Smooth muscle cell (in vitro differentiated cells): ENCODE data around the gene ACAT2. TPM values are rescaled to one million over a fixed set of nuclear protein-coding genes. Genes with fewer than 3 reads are reported as not detected.
A peak's percentile ranks its signal among the peaks of the same experiment; 100 is the strongest.

Source experiments
- DNase-seq: peaks from one replicate; lab custom pipeline; 2025; ENCODE audit not compliant: unreplicated experiment; lab: John Stamatoyannopoulos, UW
- H2AFZ ChIP-seq: fragments of 200-600 bp; sonication (generic); 2 replicates; pipeline ENCODE4 v1.6.0; 2016; ENCODE audit warnings: antibody characterized with exemption, low read depth, mild to moderate bottlenecking
- H3F3A ChIP-seq: fragments of 200-600 bp; sonication (generic); 2 replicates; pipeline ENCODE4 v1.6.0; 2017; ENCODE audit warnings: antibody characterized with exemption, low read depth
- H3K27ac ChIP-seq: fragments of 200-600 bp; sonication (generic); 2 replicates; pipeline ENCODE4 v1.5.1; 2016; ENCODE audit warnings: low read depth, mild to moderate bottlenecking
- H3K27me3 ChIP-seq: fragments of 200-600 bp; sonication (generic); 2 replicates; pipeline ENCODE4 v1.6.1; 2016; ENCODE audit warnings: low read depth, mild to moderate bottlenecking
- H3K36me3 ChIP-seq: fragments of 200-600 bp; sonication (generic); 2 replicates; pipeline ENCODE4 v1.5.1; 2016; ENCODE audit warnings: low read depth
- H3K4me1 ChIP-seq: fragments of 200-600 bp; sonication (generic); 2 replicates; pipeline ENCODE4 v1.5.1; 2016; ENCODE audit warnings: low read depth
- H3K4me2 ChIP-seq: fragments of 200-600 bp; sonication (generic); 2 replicates; pipeline ENCODE4 v1.6.0; 2016; ENCODE audit warnings: mild to moderate bottlenecking
- H3K4me3 ChIP-seq: fragments of 200-600 bp; sonication (generic); 2 replicates; pipeline ENCODE4 v1.5.1; 2016; ENCODE audit warnings: mild to moderate bottlenecking
- H3K79me2 ChIP-seq: fragments of 200-600 bp; sonication (generic); 2 replicates; pipeline ENCODE4 v1.6.0; 2016; ENCODE audit warnings: low read depth, mild to moderate bottlenecking
- H3K9ac ChIP-seq: fragments of 200-600 bp; sonication (generic); 2 replicates; pipeline ENCODE4 v1.6.0; 2016; ENCODE audit warnings: low read depth
- H3K9me3 ChIP-seq: fragments of 200-600 bp; sonication (generic); replicated peaks from 2 replicates; pipeline ENCODE4 v1.5.1; 2016; ENCODE audit warnings: low read depth
- H4K20me1 ChIP-seq: fragments of 200-600 bp; sonication (generic); 2 replicates; pipeline ENCODE4 v1.6.0; 2016; ENCODE audit warnings: low read depth
- CTCF ChIP-seq: fragments of 200-600 bp; sonication (generic); IDR thresholded peaks from 2 replicates; pipeline ENCODE4 v1.5.1; 2017; ENCODE audit warnings: borderline replicate concordance, mild to moderate bottlenecking, antibody characterized with exemption; ENCODE audit not compliant: insufficient read depth, poor library complexity, severe bottlenecking
- WGBS: methylation state at CpG from one replicate; pipeline ENCODE4 v1.1.7; 2016; ENCODE audit warnings: low lambda C conversion rate; 5-methylcytosine and 5-hydroxymethylcytosine counted together
- polyA plus RNA-seq: library from polyadenylated mRNA; unstranded; fragments of >200 nt; fragmentation: Nextera tagmentation; extraction: Ambion mirVana; gene quantifications from 2 replicates; pipeline ENCODE4 v1.2.1, GENCODE V29; 2016
- total RNA-seq: library from RNA; depleted of rRNA; stranded (reverse); fragments of >200 nt; gene quantifications from 2 replicates; pipeline ENCODE4 v1.2.3, GENCODE V29; 2014

ACAT2 gene
- total and polyA plus RNA-seq, 2 experiments from 2014 or later = 21.5 to 82.5 TPM

DNA sequence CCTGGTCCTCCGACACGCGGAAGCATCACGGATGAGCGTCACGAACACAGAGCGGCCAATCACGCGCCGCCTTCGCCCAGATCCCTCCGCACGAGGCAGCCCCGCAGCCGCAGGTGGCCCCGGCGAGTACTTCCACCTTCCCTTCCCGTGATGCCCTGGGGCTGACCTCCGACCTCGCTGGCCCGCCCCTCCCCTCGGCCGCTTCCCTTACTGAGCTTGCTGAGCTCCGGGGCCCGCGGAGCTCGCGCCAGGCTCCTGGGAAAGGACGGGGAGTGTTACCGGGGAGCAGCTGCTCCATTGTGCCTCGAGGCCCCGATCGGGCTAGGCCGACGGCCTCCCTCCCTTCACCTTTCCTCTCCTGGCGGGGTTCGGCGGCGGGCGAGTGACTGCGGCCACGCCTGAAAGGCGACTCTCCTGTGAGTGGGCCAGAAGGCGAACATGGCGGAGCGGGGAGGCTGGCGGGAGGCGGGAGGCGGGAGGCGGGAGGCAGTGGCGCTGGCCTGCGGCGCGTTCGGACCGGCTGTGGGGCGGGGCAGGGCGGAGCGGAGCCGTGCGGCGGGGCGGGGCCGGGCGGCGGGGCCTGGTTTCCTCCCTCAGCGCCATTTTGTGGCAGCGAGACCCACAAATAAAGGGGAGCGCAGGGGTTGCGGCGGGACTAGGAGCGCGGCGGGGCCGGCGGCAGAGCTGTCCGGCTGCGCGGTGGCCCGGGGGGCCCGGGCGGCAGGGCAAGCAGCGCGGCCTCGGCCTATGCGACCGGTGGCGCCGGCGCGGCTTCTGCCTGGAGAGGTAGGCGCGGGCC is 34.7 kb upstream of the ACAT2 start, which contains the start of gene WTAP:
WTAP (plus strand) TSS at position 589 of the 799 bp plus-strand sequence. CDS start 8,760 bp downstream, outside the sequence.
- TF ChIP-seq CTCF = no peak
- peak; percentile 89 for DNase-seq
- Histone ChIP-seq H3K4me3 (peak within 1 kb of the TSS; percentile 77), H3K79me2 (peaks cover 88% of the 10 kb centered on the region), H3K27me3 (no peaks in the 10 kb centered on the region), H3K9me3 (no peaks in the 10 kb centered on the region), H2AFZ (peak within 1 kb of the TSS; percentile 99), H3K36me3 (no peaks in the 10 kb centered on the region), H3K4me2 (peak within 1 kb of the TSS; percentile 98), H3F3A (peaks cover 5% of the 10 kb centered on the region), H4K20me1 (peaks cover 40% of the 10 kb centered on the region), H3K4me1 (peaks cover 25% of the 10 kb centered on the region), H3K27ac (peak within 1 kb of the TSS; percentile 99), H3K9ac (peak within 1 kb of the TSS; percentile 98)
- WGBS = under 1% methylated on average over 74 of the region's 93 CpGs

DNA sequence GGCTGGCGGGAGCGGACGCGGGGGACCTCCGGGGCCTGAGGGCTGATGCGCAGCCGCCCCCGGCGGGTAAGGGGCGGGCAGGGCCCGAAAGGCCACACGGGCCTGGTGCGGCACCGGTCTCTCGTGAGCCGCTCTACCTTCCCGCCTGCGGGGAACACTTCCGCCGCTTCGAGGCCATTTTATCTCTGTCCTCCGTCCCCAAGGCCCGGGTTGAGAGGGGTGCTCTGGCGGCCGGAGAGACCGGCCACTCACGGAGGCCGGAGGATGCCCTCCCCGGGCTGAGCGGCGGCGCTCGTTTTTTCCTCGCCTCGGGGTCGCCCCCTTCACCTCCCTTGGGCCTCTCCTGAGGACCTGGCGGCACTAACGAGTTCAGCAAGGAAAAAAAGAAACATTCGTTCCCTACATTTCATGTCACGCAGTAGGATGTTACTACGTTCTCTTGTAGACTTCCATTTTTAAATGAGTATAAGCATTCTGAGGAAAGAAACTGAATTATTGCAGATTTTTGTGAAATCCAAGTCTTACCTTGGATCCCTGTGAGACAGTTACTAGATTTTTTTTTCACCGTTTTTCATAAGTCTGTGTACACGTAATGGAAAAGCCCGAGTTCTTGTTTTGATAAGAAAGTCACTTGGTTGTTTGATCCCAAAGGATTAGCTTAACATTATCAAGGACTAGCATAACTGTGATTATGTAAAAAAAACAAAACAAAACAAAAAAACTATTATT is 34.0 kb upstream of the ACAT2 start:
- peak overlapping the region; percentile 98 for H3K9ac ChIP-seq
- H3K79me2 ChIP-seq = peaks cover 88% of the 10 kb centered on the region
- peaks cover 25% of the 10 kb centered on the region for H3K4me1 ChIP-seq
- under 1% methylated on average over 34 of the region's 44 CpGs for WGBS
- peak overlapping the region; percentile 98 for H3K4me2 ChIP-seq
- H3K9me3 ChIP-seq = no peaks in the 10 kb centered on the region
- no peaks in the 10 kb centered on the region for H3K27me3 ChIP-seq
- peaks cover 48% of the 10 kb centered on the region for H4K20me1 ChIP-seq
- TF ChIP-seq CTCF = no peak
- H3K27ac ChIP-seq = peak overlapping the region; percentile 99
- H3K4me3 ChIP-seq = peak overlapping the region; percentile 77
- H3F3A ChIP-seq = peaks cover 5% of the 10 kb centered on the region
- H2AFZ ChIP-seq = no peak overlapping the region
- DNase-seq = no peak
- no peaks in the 10 kb centered on the region for H3K36me3 ChIP-seq

DNA sequence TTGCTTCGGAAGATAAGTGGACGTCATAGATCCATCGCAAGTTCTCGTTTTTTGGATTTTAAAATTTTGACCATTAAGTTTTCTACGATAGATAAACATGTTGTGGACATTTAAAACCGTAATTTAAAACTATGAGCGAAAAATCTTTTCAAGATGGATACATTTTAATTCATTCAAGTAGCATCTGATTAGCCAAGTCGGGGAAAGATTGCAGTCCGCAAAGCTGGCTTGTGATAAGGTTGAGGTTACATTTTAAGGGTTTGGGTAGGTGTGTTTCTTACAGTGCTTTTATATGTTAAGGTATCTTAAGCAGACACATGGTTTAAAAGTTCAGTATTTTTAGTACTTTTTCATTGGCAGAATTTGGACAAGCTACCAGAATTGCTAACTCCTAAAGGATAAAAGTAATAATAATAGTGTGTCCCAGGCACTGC is 33.3 kb upstream of the ACAT2 start:
- Histone ChIP-seq H3K9ac (peak overlapping the region; percentile 98), H3K4me3 (peak overlapping the region; percentile 77), H2AFZ (no peak overlapping the region), H3K36me3 (no peaks in the 10 kb centered on the region), H3K79me2 (peaks cover 89% of the 10 kb centered on the region), H3F3A (peaks cover 5% of the 10 kb centered on the region), H3K27me3 (no peaks in the 10 kb centered on the region), H3K4me1 (peaks cover 25% of the 10 kb centered on the region), H3K4me2 (peak overlapping the region; percentile 98), H3K9me3 (no peaks in the 10 kb centered on the region), H4K20me1 (peaks cover 54% of the 10 kb centered on the region), H3K27ac (peak overlapping the region; percentile 99)
- WGBS = under 1% methylated on average over 9 of the region's 9 CpGs
- TF ChIP-seq CTCF = no peak
- DNase-seq = no peak
